ENCODE measurements around the gene EEPD1.

GRCh38 chr7:36310897-36311296, 157.8 kb downstream of the EEPD1 start:
- TF ChIP-seq CTCF (IDR thresholded peaks at IDR 0.05; ENCODE audit: insufficient read depth, low read depth, low read length) (no peak), EZH2 (IDR thresholded peaks at IDR 0.05; ENCODE audit: insufficient read depth, low read length) (no peak)

Data from astrocyte (in vitro differentiated cells and primary cell).